ENCODE data around the gene TNFRSF11A.

TNFRSF11A gene

GRCh38 chr18:62399781-62400308, 74.7 kb downstream of the TNFRSF11A start:
- DNase-seq (ENCODE audit: low spot score), result no peak
- no peak overlapping the region for H3K4me3 ChIP-seq
- TF ChIP-seq CTCF (IDR thresholded peaks at IDR 0.05), result no peak
- no peak overlapping the region for H3K27ac ChIP-seq

- DNase-seq (ENCODE audit: low spot score), result no peak
- no peak for TF ChIP-seq CTCF (IDR thresholded peaks at IDR 0.05)
- no peak overlapping the region for H3K27ac ChIP-seq
Measured at GRCh38 chr18:62400916-62401315, 75.8 kb downstream of the TNFRSF11A start.

GRCh38 chr18:62402342-62402948, 77.3 kb downstream of the TNFRSF11A start:
- no peak for TF ChIP-seq CTCF (IDR thresholded peaks at IDR 0.05)
- no peak for DNase-seq (ENCODE audit: low spot score)
- Histone ChIP-seq H3K27ac (no peak overlapping the region), H3K4me3 (no peak overlapping the region)

More at GRCh38 chr18:62400916-62401315, 75.8 kb downstream of the TNFRSF11A start:
- H3K4me3 ChIP-seq, result no peak overlapping the region

- no peak for TF ChIP-seq CTCF (IDR thresholded peaks at IDR 0.05)
- H3K4me3 ChIP-seq, result no peak overlapping the region
- no peak overlapping the region for H3K27ac ChIP-seq
- no peak for DNase-seq (ENCODE audit: low spot score)
Measured at GRCh38 chr18:62403120-62403519, 78.0 kb downstream of the TNFRSF11A start.

GRCh38 chr18:62404881-62405280, 79.8 kb downstream of the TNFRSF11A start:
- no peak overlapping the region for H3K27ac ChIP-seq
- no peak for DNase-seq (ENCODE audit: low spot score)
- TF ChIP-seq CTCF (IDR thresholded peaks at IDR 0.05), result no peak
- no peak overlapping the region for H3K4me3 ChIP-seq

- DNase-seq (ENCODE audit: low spot score), result no peak
- TF ChIP-seq CTCF (IDR thresholded peaks at IDR 0.05), result no peak
- H3K27ac ChIP-seq, result no peak overlapping the region
- no peak overlapping the region for H3K4me3 ChIP-seq
Measured at GRCh38 chr18:62407660-62408059, 82.5 kb downstream of the TNFRSF11A start.

- H3K4me3 ChIP-seq, result no peak overlapping the region
- DNase-seq (ENCODE audit: low spot score), result no peak
- no peak for TF ChIP-seq CTCF (IDR thresholded peaks at IDR 0.05)
- no peak overlapping the region for H3K27ac ChIP-seq
Measured at GRCh38 chr18:62409821-62410220, 84.7 kb downstream of the TNFRSF11A start.
